CD4-positive, alpha-beta memory T cell (primary cell): ENCODE results near the gene FAM240A. TPM values are rescaled to one million over a fixed set of nuclear protein-coding genes. Genes with fewer than 3 reads are reported as not detected.

ENCODE experiments used
- CTCF ChIA-PET: fragments of 350-600 bp; sonication (Branson Sonifier 250); formaldehyde crosslinking; loops from one replicate; lab custom pipeline; 2021; ENCODE audit warnings: inconsistent platforms; ENCODE audit not compliant: partially characterized antibody; lab: Charles Lee
- POLR2A ChIA-PET: fragments of 350-600 bp; sonication (Branson Sonifier 250); formaldehyde crosslinking; loops from one replicate; lab custom pipeline; 2021; ENCODE audit not compliant: partially characterized antibody; lab: Charles Lee
- DNase-seq, 5 donors: peaks; one replicate each; pipeline versions ENCODE4 v3.0.0 to v3.0.0-alpha.2; 2020 to 2022; ENCODE audit warnings: mixed read lengths in 1 of 5
- H3K27ac ChIP-seq: one replicate; pipeline ENCODE4 v1.7.0; 2013; ENCODE audit warnings: low read depth, low read length
- H3K27me3 ChIP-seq: 2 replicates; pipeline ENCODE4 v1.7.0; 2013; ENCODE audit warnings: mild to moderate bottlenecking, low read length, moderate library complexity; ENCODE audit not compliant: insufficient read depth
- H3K36me3 ChIP-seq: 2 replicates; pipeline ENCODE4 v1.7.0; 2013; ENCODE audit warnings: mild to moderate bottlenecking, low read length, moderate library complexity; ENCODE audit not compliant: insufficient read depth
- H3K4me1 ChIP-seq: 2 replicates; pipeline ENCODE4 v1.7.0; 2013; ENCODE audit warnings: mild to moderate bottlenecking, low read length, moderate library complexity; ENCODE audit not compliant: insufficient read depth
- H3K4me3 ChIP-seq, 2 donors: one replicate each; pipeline ENCODE4 v1.7.0; 2013; ENCODE audit warnings: low read length in 2 of 2, mild to moderate bottlenecking in 1 of 2
- H3K9me3 ChIP-seq, 2 donors: one replicate each; pipeline ENCODE4 v1.7.0; 2013; ENCODE audit warnings: low read length in 2 of 2, control low read depth in 1 of 2; ENCODE audit not compliant: control insufficient read depth in 1 of 2
- H3K27ac Mint-ChIP-seq, 7 donors: one replicate each; pipeline ENCODE4 v1.8.0; 2020 to 2021; ENCODE audit warnings: mixed read lengths in 7 of 7, mild to moderate bottlenecking in 6 of 7, inconsistent platforms in 3 of 7, moderate library complexity in 3 of 7
- H3K27me3 Mint-ChIP-seq, 2 donors: one replicate each; pipeline ENCODE4 v1.8.0; 2020 to 2021; ENCODE audit warnings: mixed read lengths in 2 of 2
- H3K36me3 Mint-ChIP-seq, 2 donors: one replicate each; pipeline ENCODE4 v1.8.0; 2020 to 2021; ENCODE audit warnings: mixed read lengths in 2 of 2, inconsistent platforms in 1 of 2, mild to moderate bottlenecking in 1 of 2
- H3K4me1 Mint-ChIP-seq, 4 donors: one replicate each; pipeline ENCODE4 v1.8.0; 2020 to 2021; ENCODE audit warnings: mixed read lengths in 4 of 4, mild to moderate bottlenecking in 1 of 4
- H3K4me3 Mint-ChIP-seq, 8 donors: one replicate each; pipeline ENCODE4 v1.8.0; 2020 to 2021; ENCODE audit warnings: mixed read lengths in 8 of 8, mild to moderate bottlenecking in 7 of 8, moderate library complexity in 6 of 8, inconsistent platforms in 3 of 8
- H3K9me3 Mint-ChIP-seq, 8 donors: one replicate each; pipeline ENCODE4 v1.8.0; 2020 to 2021; ENCODE audit warnings: mixed read lengths in 8 of 8, mild to moderate bottlenecking in 5 of 8, inconsistent platforms in 3 of 8, moderate library complexity in 1 of 8
- intact Hi-C: fragments of 100-400 bp; cut with micrococcal nuclease; formaldehyde crosslinking; loops from one replicate; pipeline ENCODE4 v1.15.1; 2023
- polyA plus RNA-seq, 2 donors: library from polyadenylated mRNA; unstranded; fragments of 300-500 nt; fragmentation: Illumina TruSeq; gene quantifications; one replicate each; pipeline ENCODE4 v1.2.3, GENCODE V29; 2021
- total RNA-seq, 2 experiments: library from RNA; stranded (reverse); gene quantifications; one replicate each; pipeline ENCODE4 v1.2.3, GENCODE V29; 2021

The FAM240A gene
- total RNA-seq, result not detected
- polyA plus RNA-seq, result not detected

- H3K4me3 ChIP-seq, result no peak within 1 kb of the TSS
- POLR2A ChIA-PET, result interaction anchor here (0.6 kb wide), 1 partner anchor 364 kb away, joined by 3 read pairs; no protein-coding TSS in a partner anchor
- no peaks in the 10 kb centered on the region for H3K36me3 Mint-ChIP-seq
Observed at GRCh38 chr3:46612324-46612723, at the start of gene FAM240A. Gene FAM240A, plus strand, starts transcription at chr3:46612525. Its CDS starts 159 bp downstream, at chr3:46612684.

GRCh38 chr3:46564190-46565021, 47.9 kb upstream of the FAM240A start:
- intact Hi-C loops, result no loop called here
- no peaks in the 10 kb centered on the region for H3K36me3 Mint-ChIP-seq
- Histone ChIP-seq H3K9me3 (no peaks in the 10 kb centered on the region), H3K27me3 (peaks cover 6% of the 10 kb centered on the region), H3K36me3 (no peaks in the 10 kb centered on the region), H3K4me1 (peaks cover 13% of the 10 kb centered on the region), H3K27ac (no peak overlapping the region), H3K4me3 (no peak overlapping the region)
- peaks cover 3 to 20% of the 10 kb centered on the region in 2 donors for H3K27me3 Mint-ChIP-seq
- H3K9me3 Mint-ChIP-seq, result peaks cover 0 to 7% (median 0%) of the 10 kb centered on the region in 8 donors
- H3K4me3 Mint-ChIP-seq, result peak overlapping the region in 4 of 8 donors; percentile 49 to 83 (median 61)
- no peak overlapping the region for H3K27ac Mint-ChIP-seq
- no peak for DNase-seq
- H3K4me1 Mint-ChIP-seq, result peaks cover 6 to 16% (median 13%) of the 10 kb centered on the region in 4 donors
- POLR2A ChIA-PET, result interaction anchor here (1.3 kb wide), 1 partner anchor 75 kb away, joined by 7 read pairs; no protein-coding TSS in a partner anchor
- CTCF ChIA-PET, result interaction anchor here (0.7 to 6.3 kb wide), 7 partner anchors 13 to 79 kb away, joined by 3 to 40 read pairs (median 3); no protein-coding TSS in a partner anchor

More at GRCh38 chr3:46612324-46612723, at the start of gene FAM240A:
- Mint-ChIP-seq H3K9me3 (no peaks in the 10 kb centered on the region), H3K27ac (no peak within 1 kb of the TSS), H3K4me3 (no peak within 1 kb of the TSS), H3K27me3 (peaks cover 6 to 12% of the 10 kb centered on the region in 2 donors), H3K4me1 (peaks cover 0 to 3% (median 0%) of the 10 kb centered on the region in 4 donors)
- Histone ChIP-seq H3K27ac (no peak within 1 kb of the TSS), H3K27me3 (peaks cover 5% of the 10 kb centered on the region), H3K4me1 (no peaks in the 10 kb centered on the region), H3K36me3 (no peaks in the 10 kb centered on the region), H3K9me3 (no peaks in the 10 kb centered on the region)
- intact Hi-C loops, result no loop called here
- no peak for DNase-seq
- CTCF ChIA-PET, result interaction anchor here (1.2 kb wide), 1 partner anchor 18 kb away, joined by 3 read pairs; no protein-coding TSS in a partner anchor

- peaks cover 3 to 24% of the 10 kb centered on the region in 2 donors for H3K27me3 Mint-ChIP-seq
- ChIA-PET CTCF (interaction anchor here (0.7 to 6.3 kb wide), 7 partner anchors 14 to 80 kb away, joined by 3 to 40 read pairs (median 3); no protein-coding TSS in a partner anchor), POLR2A (interaction anchor here (1.3 kb wide), 1 partner anchor 76 kb away, joined by 7 read pairs; no protein-coding TSS in a partner anchor)
Observed at GRCh38 chr3:46565077-46565476, 47.2 kb upstream of the FAM240A start.

GRCh38 chr3:46565607-46566039, 46.7 kb upstream of the FAM240A start:
- Histone ChIP-seq H3K27me3 (peaks cover 6% of the 10 kb centered on the region), H3K4me1 (peaks cover 13% of the 10 kb centered on the region), H3K4me3 (peak overlapping the region; percentile 30 to 47), H3K27ac (no peak overlapping the region), H3K36me3 (no peaks in the 10 kb centered on the region), H3K9me3 (no peaks in the 10 kb centered on the region)
- ChIA-PET CTCF (interaction anchor here (0.8 to 6.3 kb wide), 6 partner anchors 14 to 80 kb away, joined by 3 to 40 read pairs (median 3); no protein-coding TSS in a partner anchor), POLR2A (interaction anchor here (1.3 kb wide), 1 partner anchor 76 kb away, joined by 7 read pairs; no protein-coding TSS in a partner anchor)
- DNase-seq, result no peak
- H3K4me1 Mint-ChIP-seq, result peaks cover 6 to 16% (median 13%) of the 10 kb centered on the region in 4 donors
- no peaks in the 10 kb centered on the region for H3K36me3 Mint-ChIP-seq
- H3K4me3 Mint-ChIP-seq, result peak overlapping the region; percentile 75 to 83 (median 80)
- intact Hi-C loops, result no loop called here
- H3K9me3 Mint-ChIP-seq, result peaks cover 0 to 7% (median 1%) of the 10 kb centered on the region in 8 donors
- peaks cover 3 to 23% of the 10 kb centered on the region in 2 donors for H3K27me3 Mint-ChIP-seq
- H3K27ac Mint-ChIP-seq, result peak overlapping the region in 1 of 7 donors; percentile 82

More at GRCh38 chr3:46565077-46565476, 47.2 kb upstream of the FAM240A start:
- H3K4me3 ChIP-seq, result no peak overlapping the region
- Mint-ChIP-seq H3K9me3 (peaks cover 0 to 7% (median 0%) of the 10 kb centered on the region in 8 donors), H3K4me3 (peak overlapping the region; percentile 75 to 83 (median 80)), H3K36me3 (no peaks in the 10 kb centered on the region), H3K27ac (peak overlapping the region in 1 of 7 donors; percentile 82), H3K4me1 (peaks cover 6 to 16% (median 13%) of the 10 kb centered on the region in 4 donors)
- H3K4me1 ChIP-seq, result peaks cover 13% of the 10 kb centered on the region
- H3K27ac ChIP-seq, result no peak overlapping the region
- DNase-seq, result no peak
- intact Hi-C loops, result no loop called here
- peaks cover 6% of the 10 kb centered on the region for H3K27me3 ChIP-seq
- H3K36me3 ChIP-seq, result no peaks in the 10 kb centered on the region
- no peaks in the 10 kb centered on the region for H3K9me3 ChIP-seq

- peak in 4 of 5 donors; percentile 18 to 36 (median 28) for DNase-seq
- H3K4me3 Mint-ChIP-seq, result peak within 1 kb of the TSS; percentile 75 to 83 (median 80)
- peak within 1 kb of the TSS in 3 of 7 donors; percentile 37 to 82 (median 60) for H3K27ac Mint-ChIP-seq
- Histone ChIP-seq H3K4me3 (peak within 1 kb of the TSS; percentile 30 to 47), H3K9me3 (no peaks in the 10 kb centered on the region), H3K27ac (no peak within 1 kb of the TSS), H3K36me3 (no peaks in the 10 kb centered on the region), H3K4me1 (peaks cover 13% of the 10 kb centered on the region), H3K27me3 (peaks cover 6% of the 10 kb centered on the region)
- H3K9me3 Mint-ChIP-seq, result peaks cover 0 to 7% (median 1%) of the 10 kb centered on the region in 8 donors
- H3K36me3 Mint-ChIP-seq, result no peaks in the 10 kb centered on the region
- intact Hi-C loops, result no loop called here
- CTCF ChIA-PET, result interaction anchor here (6.3 kb wide), 1 partner anchor 77 kb away, joined by 40 read pairs; no protein-coding TSS in a partner anchor
- peaks cover 6 to 16% (median 13%) of the 10 kb centered on the region in 4 donors for H3K4me1 Mint-ChIP-seq
- POLR2A ChIA-PET, result no interaction called here
- H3K27me3 Mint-ChIP-seq, result peaks cover 3 to 22% of the 10 kb centered on the region in 2 donors
Observed at GRCh38 chr3:46566040-46566641, 46.2 kb upstream of the FAM240A start, which contains the start of gene LRRC2. Gene LRRC2, minus strand, starts transcription at chr3:46566302. Its CDS starts 14,711 bp downstream, at chr3:46551591.

GRCh38 chr3:46571684-46572083, 40.6 kb upstream of the FAM240A start:
- Mint-ChIP-seq H3K9me3 (peaks cover 0 to 4% (median under 1%) of the 10 kb centered on the region in 8 donors), H3K27ac (no peak overlapping the region)

More at GRCh38 chr3:46571684-46572083, 40.6 kb upstream of the FAM240A start:
- CTCF ChIA-PET, result interaction anchor here (1.0 to 2.4 kb wide), 3 partner anchors 12 to 83 kb away, joined by 4 to 11 read pairs (median 5); no protein-coding TSS in a partner anchor
- Histone ChIP-seq H3K27ac (no peak overlapping the region), H3K36me3 (no peaks in the 10 kb centered on the region), H3K4me3 (no peak overlapping the region), H3K27me3 (no peaks in the 10 kb centered on the region), H3K9me3 (no peaks in the 10 kb centered on the region), H3K4me1 (no peaks in the 10 kb centered on the region)
- no peaks in the 10 kb centered on the region for H3K36me3 Mint-ChIP-seq
- intact Hi-C loops, result no loop called here
- H3K27me3 Mint-ChIP-seq, result peaks cover 5 to 12% of the 10 kb centered on the region in 2 donors
- POLR2A ChIA-PET, result no interaction called here
- DNase-seq, result no peak
- no peak overlapping the region for H3K4me3 Mint-ChIP-seq
- H3K4me1 Mint-ChIP-seq, result no peaks in the 10 kb centered on the region
